SK-N-SH (cell line): ENCODE results near the gene SLC44A5. TPM values are rescaled to one million over a fixed set of nuclear protein-coding genes. Genes with fewer than 3 reads are reported as not detected.

Source experiments
- CTCF ChIA-PET: fragments of 300-600, 350-600 bp; formaldehyde crosslinking; extraction: SDS; loops from one replicate; lab custom pipeline; 2021; lab: Yijun Ruan, JAX
- POLR2A ChIA-PET: fragments of 350-600 bp; sonication (Branson Sonifier 250); formaldehyde crosslinking; extraction: SDS; loops from one replicate; lab custom pipeline; 2020; ENCODE audit warnings: antibody characterized with exemption, inconsistent platforms; lab: Yijun Ruan, JAX
- DNase-seq: peaks from one replicate; pipeline ENCODE4 v3.0.0; 2012
- H2AFZ ChIP-seq: fragments of 200-600 bp; sonication (generic); 2 replicates; pipeline ENCODE4 v1.8.1; 2016; ENCODE audit warnings: antibody characterized with exemption, mild to moderate bottlenecking, low read depth
- H3F3A ChIP-seq: fragments of 200-600 bp; sonication (generic); replicated peaks from 2 replicates; pipeline ENCODE3; 2016; ENCODE audit warnings: antibody characterized with exemption, mild to moderate bottlenecking; ENCODE audit not compliant: insufficient read depth
- H3K27ac ChIP-seq, 2 experiments: fragments of 200-500 bp in 1 of 2; fragments of 200-600 bp in 1 of 2; sonication (Bioruptor generic) in 1 of 2; sonication (generic), shearing (Covaris generic) in 1 of 2; 2 replicates each; pipeline versions ENCODE4 v1.5.1 to v1.6.1; 2014 to 2016; ENCODE audit warnings: low read depth in 2 of 2, inconsistent platforms in 1 of 2, low read length in 1 of 2, mild to moderate bottlenecking in 1 of 2, mixed read lengths in 1 of 2
- H3K27me3 ChIP-seq: fragments of 200-600 bp; sonication (generic), shearing (Covaris generic); 2 replicates; pipeline ENCODE4 v1.6.1; 2016; ENCODE audit warnings: mixed run types; ENCODE audit not compliant: insufficient read depth
- H3K36me3 ChIP-seq, 2 experiments: fragments of 200-500 bp in 1 of 2; fragments of 200-600 bp in 1 of 2; sonication (Bioruptor generic) in 1 of 2; sonication (generic) in 1 of 2; replicated peaks in 1 of 2; 2 replicates each; pipeline versions ENCODE3 to v1.5.1; 2014 to 2016; ENCODE audit warnings: low read length in 1 of 2, mild to moderate bottlenecking in 1 of 2; ENCODE audit not compliant: insufficient read depth in 2 of 2, control insufficient read depth in 1 of 2
- H3K4me1 ChIP-seq, 2 experiments: fragments of 200-500 bp in 1 of 2; fragments of 200-600 bp in 1 of 2; sonication (Bioruptor generic) in 1 of 2; sonication (generic), shearing (Covaris generic) in 1 of 2; 2 replicates each; pipeline versions ENCODE4 v1.5.1 to v1.6.1; 2014 to 2016; ENCODE audit warnings: low read depth in 1 of 2, low read length in 1 of 2, mixed run types in 1 of 2; ENCODE audit not compliant: insufficient read depth in 2 of 2, control insufficient read depth in 1 of 2
- H3K4me2 ChIP-seq: fragments of 200-600 bp; sonication (generic), shearing (Covaris generic); 2 replicates; pipeline ENCODE4 v1.6.1; 2017; ENCODE audit warnings: mixed run types
- H3K4me3 ChIP-seq, 2 experiments: fragments of 200-500 bp in 1 of 2; fragments of 200-600 bp in 1 of 2; sonication (Bioruptor generic) in 1 of 2; sonication (generic), shearing (Covaris generic) in 1 of 2; 2 replicates each; pipeline versions ENCODE4 v1.5.1 to v1.8.1; 2014 to 2016; ENCODE audit warnings: low read depth in 2 of 2, inconsistent platforms in 1 of 2, low read length in 1 of 2, mild to moderate bottlenecking in 1 of 2, mixed read lengths in 1 of 2, moderate library complexity in 1 of 2
- H3K79me2 ChIP-seq: fragments of 200-600 bp; sonication (generic); 2 replicates; pipeline ENCODE4 v1.8.1; 2017; ENCODE audit warnings: mild to moderate bottlenecking; ENCODE audit not compliant: insufficient read depth
- H3K9ac ChIP-seq: fragments of 200-600 bp; sonication (generic); 2 replicates; pipeline ENCODE4 v1.6.1; 2017; ENCODE audit warnings: mixed run types
- H3K9me2 ChIP-seq: fragments of 200-600 bp; sonication (generic); 2 replicates; pipeline ENCODE4 v1.6.1; 2017; ENCODE audit warnings: mixed run types
- H3K9me3 ChIP-seq: fragments of 200-600 bp; sonication (generic); 2 replicates; pipeline ENCODE4 v1.6.1; 2017; ENCODE audit warnings: mixed run types, mild to moderate bottlenecking, moderate library complexity
- H4K20me1 ChIP-seq: fragments of 200-600 bp; sonication (generic); 2 replicates; pipeline ENCODE4 v1.6.1; 2017; ENCODE audit warnings: mild to moderate bottlenecking, mixed run types; ENCODE audit not compliant: insufficient read depth
- CHD2 ChIP-seq: fragments of 150-350 bp; IDR thresholded peaks from 2 replicates; pipeline ENCODE4 v1.6.1; 2018; ENCODE audit warnings: low read length; ENCODE audit not compliant: partially characterized antibody
- CTCF ChIP-seq: fragments of 200-600 bp; sonication (generic); IDR thresholded peaks from 2 replicates; pipeline ENCODE4 v1.6.1; 2017; ENCODE audit warnings: antibody characterized with exemption, mild to moderate bottlenecking, moderate library complexity
- ELF1 ChIP-seq: IDR thresholded peaks from 2 replicates; pipeline ENCODE4 v1.4.0; 2012
- FOSL2 ChIP-seq: IDR thresholded peaks from 2 replicates; pipeline ENCODE4 v1.4.0; 2012; ENCODE audit warnings: low read depth, mild to moderate bottlenecking, moderate library complexity, borderline replicate concordance
- GABPA ChIP-seq: IDR thresholded peaks from 2 replicates; pipeline ENCODE4 v1.4.0; 2012; ENCODE audit warnings: low read depth, mild to moderate bottlenecking
- JUND ChIP-seq: IDR thresholded peaks from 2 replicates; pipeline ENCODE4 v1.4.0; 2012
- MXI1 ChIP-seq: IDR thresholded peaks from 2 replicates; pipeline ENCODE4 v1.6.1; 2012; ENCODE audit warnings: mild to moderate bottlenecking, low read depth, low read length, improper control_type of control experiment
- NFIC ChIP-seq: IDR thresholded peaks from 2 replicates; pipeline ENCODE4 v1.4.0; 2012; ENCODE audit warnings: borderline replicate concordance
- RAD21 ChIP-seq: IDR thresholded peaks from 2 replicates; pipeline ENCODE4 v1.6.1; 2012; ENCODE audit warnings: mild to moderate bottlenecking, low read length
- RCOR1 ChIP-seq: fragments of 150-350 bp; IDR thresholded peaks from 2 replicates; pipeline ENCODE4 v1.6.1; 2017; ENCODE audit warnings: antibody characterized with exemption, low read length
- REST ChIP-seq: IDR thresholded peaks from 2 replicates; pipeline ENCODE4 v1.6.1; 2012; ENCODE audit warnings: mild to moderate bottlenecking, low read depth, low read length, moderate library complexity
- TEAD4 ChIP-seq: IDR thresholded peaks from 2 replicates; pipeline ENCODE4 v1.4.0; 2012; ENCODE audit warnings: mild to moderate bottlenecking, borderline replicate concordance; ENCODE audit not compliant: insufficient read depth
- USF1 ChIP-seq: IDR thresholded peaks from 2 replicates; pipeline ENCODE4 v1.4.0; 2012; ENCODE audit warnings: low read depth, borderline replicate concordance
- WGBS: methylation state at CpG from one replicate; pipeline ENCODE4 v1.1.6; 2017; ENCODE audit warnings: low lambda C conversion rate; 5-methylcytosine and 5-hydroxymethylcytosine counted together
- polyA plus RNA-seq, 3 experiments: library from polyadenylated mRNA; depleted of rRNA; stranded (reverse); fragments of >200 nt; gene quantifications; 2 replicates each; pipeline ENCODE4 v1.2.3, GENCODE V29; 2012

SLC44A5 gene
- polyA plus RNA-seq, 1 of the 3 experiments (the other 2 are of a cell fraction), result 4.9 TPM

GRCh38 chr1:75554181-75554580 is 56.7 kb downstream of the SLC44A5 start:
- 0 out of 2 replicates have a peak, but pooled peaks cover 3% of the 10 kb centered on the region for H3K9me2 ChIP-seq
- 100% methylated on average over 2 of the region's 2 CpGs for WGBS

More at GRCh38 chr1:75554181-75554580, 56.7 kb downstream of the SLC44A5 start:
- H4K20me1 ChIP-seq, result no peaks in the 10 kb centered on the region
- H3F3A ChIP-seq, result peaks cover 9% of the 10 kb centered on the region
- no peaks in the 10 kb centered on the region for H3K36me3 ChIP-seq
- H3K27ac ChIP-seq, result no peak overlapping the region
- peaks cover 0 to 4% of the 10 kb centered on the region in 2 experiments; a peak in 1 of 4 replicates for H3K4me1 ChIP-seq
- CTCF ChIA-PET, result no interaction called here
- H3K9me3 ChIP-seq, result no peaks in the 10 kb centered on the region; the same call in 1 of the 2 replicates
- POLR2A ChIA-PET, result no interaction called here
- no peak for DNase-seq
- no peak overlapping the region for H3K4me3 ChIP-seq
- H3K9ac ChIP-seq, result no peak overlapping the region
- no peaks in the 10 kb centered on the region; the same call in 1 of the 2 replicates for H3K79me2 ChIP-seq
- TF ChIP-seq GABPA (no peak), FOSL2 (no peak), REST (no peak), ELF1 (no peak), JUND (no peak), TEAD4 (no peak), MXI1 (no peak), RAD21 (no peak), CHD2 (no peak), USF1 (no peak), NFIC (no peak), RCOR1 (no peak), CTCF (no peak)
- TF ChIP-seq, all 33 proteins: peak for 0
- no peak overlapping the region for H2AFZ ChIP-seq
- no peak overlapping the region for H3K4me2 ChIP-seq
- no peaks in the 10 kb centered on the region for H3K27me3 ChIP-seq
